Body of pancreas (tissue), 4 donors: ENCODE measurements around the gene TOB1. TPM values are rescaled to one million over a fixed set of nuclear protein-coding genes. Genes with fewer than 3 reads are reported as not detected.

Source experiments
- ATAC-seq: fragments of 150-250 bp; one replicate; pipeline ENCODE4 v1.9.1; 2016
- DNase-seq, 4 donors: peaks; one replicate each; pipeline ENCODE4 v3.0.0-alpha.2; 2019
- H3K27ac ChIP-seq, 4 donors: fragments of 200-600 bp; sonication (generic); 1 replicate in 3 of 4; 2 replicates in 1 of 4; pipeline versions ENCODE4 v1.5.1 to v1.6.1; 2016 to 2019; ENCODE audit warnings: mild to moderate bottlenecking in 1 of 4, mixed read lengths in 1 of 4, moderate library complexity in 1 of 4
- H3K27me3 ChIP-seq, 2 donors: fragments of 200-600 bp; sonication (generic); one replicate each; pipeline ENCODE4 v1.6.0; 2016; ENCODE audit warnings: mild to moderate bottlenecking in 1 of 2
- H3K36me3 ChIP-seq, 2 donors: fragments of 200-600 bp; sonication (generic); replicated peaks in 1 of 2; 2 replicates each; pipeline ENCODE4 v1.5.1; 2016; ENCODE audit warnings: low read depth in 2 of 2; ENCODE audit not compliant: insufficient read depth in 1 of 2
- H3K4me1 ChIP-seq: fragments of 200-600 bp; sonication (generic); one replicate; pipeline ENCODE4 v1.6.0; 2016
- H3K4me3 ChIP-seq, 2 donors: fragments of 200-600 bp; sonication (generic); 1 replicate in 1 of 2; 2 replicates in 1 of 2; pipeline ENCODE4 v1.5.1; 2016 to 2019
- H3K9me3 ChIP-seq, 3 donors: fragments of 200-600 bp; sonication (generic); 1 replicate in 2 of 3; 2 replicates in 1 of 3; pipeline ENCODE4 v1.5.1; 2016
- CTCF ChIP-seq, 7 experiments: fragments of 450-650 bp in 4 of 7; fragments of 200-600 bp in 3 of 7; sonication (generic) in 3 of 7; IDR thresholded peaks; one replicate each; pipeline ENCODE4 v1.5.1; 2016 to 2019; ENCODE audit warnings: antibody characterized with exemption in 7 of 7
- POLR2A ChIP-seq, 3 donors: fragments of 450-650 bp; IDR thresholded peaks; one replicate each; pipeline ENCODE4 v1.6.1; 2016; ENCODE audit warnings: antibody characterized with exemption in 3 of 3, mild to moderate bottlenecking in 2 of 3
- WGBS, 2 donors: methylation state at CpG; one replicate each; pipeline ENCODE4 v1.1.5; 2017; 5-methylcytosine and 5-hydroxymethylcytosine counted together
- intact Hi-C: fragments of 100-400 bp; cut with DNase I; formaldehyde crosslinking; loops from one replicate; pipeline ENCODE4 v1.15.1; 2023
- total RNA-seq, 2 donors: library from RNA; depleted of rRNA; stranded (reverse); fragments of >200 nt; gene quantifications; one replicate each; pipeline ENCODE4 v1.1.0, GENCODE V29; 2016

TOB1 gene
- total RNA-seq = 10 to 100 TPM; 36.8 to 46.1 TPM

GRCh38 chr17:50866261-50866949, at the start of gene TOB1:
Gene TOB1, minus strand, starts transcription at chr17:50866354. Its CDS starts 2,337 bp downstream, at chr17:50864017.
- peak within 1 kb of the TSS; percentile 83 to 99 for H3K4me3 ChIP-seq
- intact Hi-C loops = no loop called here
- ATAC-seq (peak; percentile 81), DNase-seq (peak; percentile 97 to 99 (median 98))
- no peaks in the 10 kb centered on the region for H3K9me3 ChIP-seq
- H3K4me1 ChIP-seq = peaks cover 32% of the 10 kb centered on the region
- H3K27ac ChIP-seq = peak within 1 kb of the TSS; percentile 99 to 100 (median 100)
- 0% methylated on average over 29 to 67 of the region's 75 CpGs for WGBS, 2 donors
- TF ChIP-seq CTCF (IDR thresholded peaks at IDR 0.05) (peak in 1 of 7 experiments; percentile 5), POLR2A (IDR thresholded peaks at IDR 0.05) (peak; percentile 100)
- H3K27me3 ChIP-seq = no peaks in the 10 kb centered on the region
- peaks cover 3 to 6% of the 10 kb centered on the region in 2 donors for H3K36me3 ChIP-seq

DNA sequence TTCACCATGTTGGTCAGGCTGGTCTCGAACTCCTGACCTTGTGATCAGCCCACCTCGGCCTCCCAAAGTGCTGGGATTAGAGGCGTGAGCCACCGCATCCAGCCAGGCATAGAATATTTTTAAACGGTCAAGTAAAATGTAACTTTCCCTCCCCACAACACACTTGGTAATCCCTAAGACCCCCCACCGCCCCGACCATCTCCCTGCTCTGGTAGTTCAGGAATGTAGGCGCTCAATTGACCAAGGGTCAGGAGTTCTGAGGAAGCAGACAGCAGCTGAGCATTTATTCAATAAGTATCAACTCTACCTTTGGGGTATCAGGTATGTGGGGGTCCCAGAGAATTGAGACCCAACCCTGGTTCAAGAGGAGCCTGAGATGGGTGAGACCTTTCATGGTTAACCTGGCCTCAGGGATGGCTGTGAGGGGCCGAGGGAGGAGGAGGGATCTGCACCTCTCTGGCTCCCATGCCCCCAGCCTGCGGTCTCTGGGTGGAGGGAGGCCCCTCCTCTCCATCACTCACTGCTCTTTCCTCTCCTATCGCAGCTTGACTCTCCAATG, 48.4 kb upstream of the TOB1 start:
- Histone ChIP-seq H3K4me3 (no peak overlapping the region), H3K36me3 (no peaks in the 10 kb centered on the region), H3K27ac (peak overlapping the region; percentile 92 to 97 (median 96)), H3K4me1 (peaks cover 97% of the 10 kb centered on the region), H3K27me3 (no peaks in the 10 kb centered on the region), H3K9me3 (no peaks in the 10 kb centered on the region)
- DNase-seq = no peak
- peak; percentile 7 for ATAC-seq
- TF ChIP-seq CTCF (IDR thresholded peaks at IDR 0.05) (no peak), POLR2A (IDR thresholded peaks at IDR 0.05) (no peak)
- WGBS, 2 donors = 73 to 76% methylated on average over 9 to 11 of the region's 11 CpGs
- intact Hi-C loops = no loop called here

DNA sequence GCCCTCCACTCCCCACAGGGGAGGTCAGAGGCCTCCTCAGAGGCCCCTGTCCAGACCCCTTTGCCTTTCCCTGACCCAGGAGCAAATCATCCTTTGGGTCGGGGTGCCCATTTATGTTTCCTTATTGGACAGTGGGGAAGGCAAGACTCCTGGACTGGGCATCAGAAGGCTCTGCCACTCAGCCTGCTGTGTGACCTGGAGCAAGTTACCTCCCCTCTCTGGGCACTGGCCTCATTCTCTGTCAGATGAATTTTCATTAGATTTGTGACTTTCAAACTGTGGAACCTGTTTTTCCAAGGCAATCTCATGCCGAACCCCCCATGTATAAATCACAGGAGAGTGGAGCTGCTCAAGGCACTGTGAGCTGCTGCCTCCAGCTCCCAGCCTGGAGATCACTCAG, 47.0 kb upstream of the TOB1 start:
- TF ChIP-seq CTCF (IDR thresholded peaks at IDR 0.05) (no peak), POLR2A (IDR thresholded peaks at IDR 0.05) (no peak)
- Histone ChIP-seq H3K4me1 (peaks cover 97% of the 10 kb centered on the region), H3K9me3 (no peaks in the 10 kb centered on the region), H3K36me3 (no peaks in the 10 kb centered on the region), H3K27ac (peak overlapping the region in 3 of 4 donors; percentile 56 to 97 (median 95)), H3K4me3 (no peak overlapping the region), H3K27me3 (no peaks in the 10 kb centered on the region)
- ATAC-seq (no peak), DNase-seq (no peak)
- 67 to 71% methylated on average over 2 of the region's 2 CpGs for WGBS, 2 donors
- intact Hi-C loops = no loop called here

DNA sequence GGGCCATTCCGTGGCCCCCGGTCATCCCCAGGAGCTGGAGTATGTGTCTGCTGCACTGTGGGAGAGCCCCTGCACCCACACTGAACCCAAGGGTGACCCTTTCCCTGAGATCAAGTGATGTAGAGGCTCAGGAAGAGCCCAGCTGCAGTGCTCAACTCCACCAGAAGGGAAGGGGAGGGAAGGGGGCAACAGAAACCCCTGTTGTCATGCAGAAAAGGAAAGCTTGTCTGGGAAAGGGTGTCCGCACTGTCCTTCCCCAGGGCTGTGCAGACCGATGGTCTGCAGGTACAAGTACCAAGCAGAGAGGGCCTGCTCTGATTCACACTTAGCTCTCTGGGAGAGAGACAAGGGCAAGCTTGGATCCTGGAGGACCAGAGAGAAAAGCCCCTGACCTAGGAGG, 45.7 kb upstream of the TOB1 start:
- no peaks in the 10 kb centered on the region for H3K9me3 ChIP-seq
- TF ChIP-seq POLR2A (IDR thresholded peaks at IDR 0.05) (no peak), CTCF (IDR thresholded peaks at IDR 0.05) (no peak)
- peak overlapping the region; percentile 30 to 97 (median 95) for H3K27ac ChIP-seq
- no peak for DNase-seq
- H3K4me1 ChIP-seq = peaks cover 95% of the 10 kb centered on the region
- no peak for ATAC-seq
- no peaks in the 10 kb centered on the region for H3K36me3 ChIP-seq
- intact Hi-C loops = no loop called here
- no peak overlapping the region for H3K4me3 ChIP-seq
- H3K27me3 ChIP-seq = no peaks in the 10 kb centered on the region
- WGBS, 2 donors = 83 to 84% methylated on average over 3 to 4 of the region's 4 CpGs
